Astrocyte of the cerebellum (primary cell): Measurements from ENCODE around the gene TBC1D9.
A peak's percentile ranks its signal among the peaks of the same experiment; 100 is the strongest.

Source experiments
- DNase-seq: peaks from one replicate; pipeline ENCODE4 v3.0.0-alpha.2; 2011; ENCODE audit warnings: low read depth
- H3K4me3 ChIP-seq: 2 replicates; pipeline ENCODE4 v1.5.1; 2011; ENCODE audit warnings: mild to moderate bottlenecking, low read depth, low read length, moderate library complexity
- CTCF ChIP-seq: IDR thresholded peaks from 2 replicates; pipeline ENCODE4 v1.5.1; 2012; ENCODE audit warnings: low read length, low read depth, moderate library complexity, mild to moderate bottlenecking; ENCODE audit errors: missing control alignments
- in situ Hi-C: cut with HindIII; loops from 2 replicates; pipeline ENCODE4 v1.10.0; 2017; ENCODE audit warnings: low sequenced_read_pairs

Gene TBC1D9

GRCh38 chr4:140642674-140643437 is 113.3 kb downstream of the TBC1D9 start:
- TF ChIP-seq CTCF: no peak
- in situ Hi-C loops: loop anchor here (5.0 kb wide), 1 partner anchor 56 kb away; no protein-coding TSS in a partner anchor
- H3K4me3 ChIP-seq: no peak overlapping the region
- no peak for DNase-seq

GRCh38 chr4:140641789-140642439 is 114.3 kb downstream of the TBC1D9 start:
- DNase-seq: no peak
- TF ChIP-seq CTCF: no peak
- in situ Hi-C loops: loop anchor here (5.0 kb wide), 1 partner anchor 55 kb away; no protein-coding TSS in a partner anchor
- no peak overlapping the region for H3K4me3 ChIP-seq

GRCh38 chr4:140641105-140641555 is 115.1 kb downstream of the TBC1D9 start:
- in situ Hi-C loops: loop anchor here (5.0 kb wide), 1 partner anchor 54 kb away; no protein-coding TSS in a partner anchor

GRCh38 chr4:140640150-140640748 is 115.9 kb downstream of the TBC1D9 start:
- DNase-seq: no peak
- TF ChIP-seq CTCF: no peak
- no peak overlapping the region for H3K4me3 ChIP-seq
- in situ Hi-C loops: loop anchor here (5.0 kb wide), 1 partner anchor 53 kb away; no protein-coding TSS in a partner anchor

More at GRCh38 chr4:140641105-140641555, 115.1 kb downstream of the TBC1D9 start:
- TF ChIP-seq CTCF: no peak
- no peak overlapping the region for H3K4me3 ChIP-seq
- DNase-seq: no peak

- in situ Hi-C loops: no loop called here
- no peak for TF ChIP-seq CTCF
- no peak overlapping the region for H3K4me3 ChIP-seq
- DNase-seq: no peak
Measured at GRCh38 chr4:140639066-140639465, 117.1 kb downstream of the TBC1D9 start.

GRCh38 chr4:140637836-140638235 is 118.3 kb downstream of the TBC1D9 start:
- DNase-seq: no peak
- in situ Hi-C loops: no loop called here
- H3K4me3 ChIP-seq: no peak overlapping the region
- TF ChIP-seq CTCF: peak; percentile 46
